ENCODE data around the gene HOTAIR. TPM values are rescaled to one million over a fixed set of nuclear protein-coding genes. Genes with fewer than 3 reads are reported as not detected.

Gene HOTAIR
- total RNA-seq, 3 donors from 2014 or later (not counting 1 experiment from before 2014, with no cell fraction given) = not detected

- Mint-ChIP-seq H3K36me3 (no peaks in the 10 kb centered on the region), H3K4me3 (no peak overlapping the region), H3K27ac (no peak overlapping the region), H3K9me3 (no peaks in the 10 kb centered on the region), H3K27me3 (ENCODE audit: low read depth in 2 of 2) (peaks cover 73 to 75% of the 10 kb centered on the region in 2 donors), H3K4me1 (peaks cover 10 to 36% of the 10 kb centered on the region in 2 donors)
- H3K36me3 ChIP-seq (ENCODE audit: control insufficient read depth, insufficient read depth, low read length) = no peaks in the 10 kb centered on the region
- no peak overlapping the region for H3K4me3 ChIP-seq (ENCODE audit: low read length)
- no peak for DNase-seq
- no peak for ATAC-seq
- no peak overlapping the region for H3K27ac ChIP-seq (ENCODE audit: low read length)
- 28% methylated on average over 5 of the region's 14 CpGs for WGBS (ENCODE audit: insufficient coverage)
- H3K9me3 ChIP-seq (ENCODE audit: control insufficient read depth, insufficient read depth, low read length) = no peaks in the 10 kb centered on the region
- peaks cover 81% of the 10 kb centered on the region for H3K27me3 ChIP-seq (ENCODE audit: control insufficient read depth, insufficient read depth, low read length)
- TF ChIP-seq, protein P1, sequence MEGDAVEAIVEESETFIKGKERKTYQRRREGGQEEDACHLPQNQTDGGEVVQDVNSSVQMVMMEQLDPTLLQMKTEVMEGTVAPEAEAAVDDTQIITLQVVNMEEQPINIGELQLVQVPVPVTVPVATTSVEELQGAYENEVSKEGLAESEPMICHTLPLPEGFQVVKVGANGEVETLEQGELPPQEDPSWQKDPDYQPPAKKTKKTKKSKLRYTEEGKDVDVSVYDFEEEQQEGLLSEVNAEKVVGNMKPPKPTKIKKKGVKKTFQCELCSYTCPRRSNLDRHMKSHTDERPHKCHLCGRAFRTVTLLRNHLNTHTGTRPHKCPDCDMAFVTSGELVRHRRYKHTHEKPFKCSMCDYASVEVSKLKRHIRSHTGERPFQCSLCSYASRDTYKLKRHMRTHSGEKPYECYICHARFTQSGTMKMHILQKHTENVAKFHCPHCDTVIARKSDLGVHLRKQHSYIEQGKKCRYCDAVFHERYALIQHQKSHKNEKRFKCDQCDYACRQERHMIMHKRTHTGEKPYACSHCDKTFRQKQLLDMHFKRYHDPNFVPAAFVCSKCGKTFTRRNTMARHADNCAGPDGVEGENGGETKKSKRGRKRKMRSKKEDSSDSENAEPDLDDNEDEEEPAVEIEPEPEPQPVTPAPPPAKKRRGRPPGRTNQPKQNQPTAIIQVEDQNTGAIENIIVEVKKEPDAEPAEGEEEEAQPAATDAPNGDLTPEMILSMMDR (IDR thresholded peaks at IDR 0.05) = no peak
- peaks cover 18% of the 10 kb centered on the region for H3K4me1 ChIP-seq (ENCODE audit: control insufficient read depth, insufficient read depth, low read length)
- intact Hi-C loops (cut with micrococcal nuclease) = loop anchor here (5.0 to 10.0 kb wide), 2 partner anchors 35 to 273 kb away; partner anchors contain the start of genes CBX5 and HNRNPA1
Measured at GRCh38 chr12:54011665-54012532, 37.1 kb upstream of the HOTAIR start.

DNA sequence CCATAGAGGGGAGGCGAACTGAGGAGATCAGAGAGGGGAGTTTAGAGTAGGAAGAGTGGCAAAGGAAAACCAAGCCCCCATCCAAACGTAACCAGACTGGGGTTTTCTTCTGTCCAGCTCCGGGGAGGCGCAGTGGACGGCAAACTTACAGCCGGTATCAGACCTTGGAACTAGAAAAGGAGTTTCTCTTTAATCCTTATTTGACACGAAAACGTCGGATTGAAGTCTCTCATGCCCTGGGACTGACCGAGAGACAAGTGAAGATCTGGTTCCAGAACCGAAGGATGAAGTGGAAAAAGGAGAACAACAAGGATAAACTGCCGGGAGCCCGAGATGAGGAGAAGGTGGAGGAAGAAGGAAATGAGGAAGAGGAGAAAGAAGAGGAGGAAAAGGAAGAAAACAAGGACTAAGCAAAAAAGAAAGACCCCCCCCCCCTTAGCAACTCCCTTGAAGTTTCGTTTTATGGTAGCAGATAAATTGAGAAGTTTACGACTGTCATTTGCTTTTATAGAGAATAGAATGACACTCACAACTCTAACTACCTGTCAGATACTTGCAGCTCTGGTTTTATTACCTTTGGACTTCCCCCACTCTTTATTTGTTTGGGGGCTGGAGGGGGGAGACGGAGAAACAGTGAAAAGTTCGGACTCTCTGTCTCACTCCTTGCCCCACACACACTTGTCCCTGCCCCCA is 36.4 kb upstream of the HOTAIR start:
- Mint-ChIP-seq H3K9me3 (no peaks in the 10 kb centered on the region), H3K4me3 (no peak overlapping the region), H3K27ac (no peak overlapping the region), H3K36me3 (peaks cover 3% of the 10 kb centered on the region), H3K27me3 (ENCODE audit: low read depth in 2 of 2) (peaks cover 79 to 80% of the 10 kb centered on the region in 2 donors), H3K4me1 (peaks cover 15 to 41% of the 10 kb centered on the region in 2 donors)
- H3K27ac ChIP-seq (ENCODE audit: low read length) = no peak overlapping the region
- no peaks in the 10 kb centered on the region for H3K9me3 ChIP-seq (ENCODE audit: control insufficient read depth, insufficient read depth, low read length)
- WGBS (ENCODE audit: insufficient coverage) = 12% methylated on average over 13 of the region's 17 CpGs
- H3K27me3 ChIP-seq (ENCODE audit: control insufficient read depth, insufficient read depth, low read length) = peaks cover 86% of the 10 kb centered on the region
- intact Hi-C loops (cut with micrococcal nuclease) = loop anchor here (5.0 to 10.0 kb wide), 2 partner anchors 34 to 274 kb away; partner anchors contain the start of genes CBX5 and HNRNPA1
- H3K36me3 ChIP-seq (ENCODE audit: control insufficient read depth, insufficient read depth, low read length) = no peaks in the 10 kb centered on the region
- H3K4me3 ChIP-seq (ENCODE audit: low read length) = no peak overlapping the region
- DNase-seq = no peak
- no peak for ATAC-seq
- H3K4me1 ChIP-seq (ENCODE audit: control insufficient read depth, insufficient read depth, low read length) = peaks cover 22% of the 10 kb centered on the region
- TF ChIP-seq, protein P1 (IDR thresholded peaks at IDR 0.05) = no peak

- ATAC-seq (no peak), DNase-seq (no peak)
- no peaks in the 10 kb centered on the region for H3K9me3 ChIP-seq (ENCODE audit: control insufficient read depth, insufficient read depth, low read length)
- H3K27ac ChIP-seq (ENCODE audit: low read length) = no peak overlapping the region
- Mint-ChIP-seq H3K27me3 (ENCODE audit: low read depth in 2 of 2) (peaks cover 83 to 84% of the 10 kb centered on the region in 2 donors), H3K9me3 (no peaks in the 10 kb centered on the region), H3K27ac (peak overlapping the region in 1 of 2 donors; percentile 23), H3K36me3 (peaks cover 5% of the 10 kb centered on the region), H3K4me1 (peaks cover 18 to 44% of the 10 kb centered on the region in 2 donors), H3K4me3 (no peak overlapping the region)
- peaks cover 23% of the 10 kb centered on the region for H3K4me1 ChIP-seq (ENCODE audit: control insufficient read depth, insufficient read depth, low read length)
- TF ChIP-seq, protein P1 (IDR thresholded peaks at IDR 0.05) = no peak
- H3K27me3 ChIP-seq (ENCODE audit: control insufficient read depth, insufficient read depth, low read length) = peaks cover 84% of the 10 kb centered on the region
- no peak overlapping the region for H3K4me3 ChIP-seq (ENCODE audit: low read length)
- intact Hi-C loops (cut with micrococcal nuclease) = loop anchor here (5.0 to 10.0 kb wide), 2 partner anchors 33 to 274 kb away; partner anchors contain the start of genes CBX5 and HNRNPA1
- 13% methylated on average over 8 of the region's 10 CpGs for WGBS (ENCODE audit: insufficient coverage)
- H3K36me3 ChIP-seq (ENCODE audit: control insufficient read depth, insufficient read depth, low read length) = no peaks in the 10 kb centered on the region
Measured at GRCh38 chr12:54010053-54010971, 35.6 kb upstream of the HOTAIR start.

All from natural killer cell (primary cell).